22Rv1 (cell line): ENCODE data around the gene GAP43.

Experiments used
- CTCF ChIP-seq: fragments of 450-650 bp; IDR thresholded peaks from 2 replicates; pipeline ENCODE4 v1.5.1; 2017; ENCODE audit warnings: mild to moderate bottlenecking
- ZFX ChIP-seq: fragments of 450-650 bp; IDR thresholded peaks from 2 replicates; pipeline ENCODE4 v1.6.1; 2017; ENCODE audit warnings: antibody characterized with exemption, borderline replicate concordance

DNA sequence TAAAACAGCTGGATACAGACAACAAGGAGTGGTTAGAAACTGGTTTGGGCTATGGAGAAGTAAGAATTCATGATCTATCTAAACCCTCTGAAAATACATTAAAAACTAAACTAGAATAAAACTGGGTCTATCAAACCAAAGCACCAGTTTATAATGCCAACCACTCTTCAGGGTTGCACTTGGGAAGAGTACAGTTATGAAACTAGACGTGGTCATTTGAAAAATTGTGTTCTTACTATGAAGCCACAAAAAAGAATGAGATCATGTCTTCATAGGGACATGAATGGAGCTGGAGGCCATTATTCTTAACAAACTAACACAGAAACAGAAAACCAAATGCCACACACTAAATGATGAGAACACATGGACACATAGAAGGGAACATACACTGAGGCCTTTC, 103.8 kb downstream of the GAP43 start:
- TF ChIP-seq CTCF (no peak), ZFX (no peak)
